PC-3 (cell line): ENCODE data around the gene DIP2C. TPM values are rescaled to one million over a fixed set of nuclear protein-coding genes. Genes with fewer than 3 reads are reported as not detected.

ENCODE experiments used
- ATAC-seq: fragments of 200-7000 bp; cut with Tn5 transposase; 2 replicates; pipeline ENCODE4 v1.9.1; 2020; ENCODE audit warnings: mild to moderate bottlenecking, moderate library complexity
- BruUV-seq: library from RNA; stranded (reverse); fragments of 400-500 nt; replicated peaks from 2 replicates; lab custom pipeline; 2021; lab: Mats Ljungman, UMichigan
- CTCF ChIA-PET: fragments of 300-600 bp; sonication (Branson Sonifier 250); formaldehyde crosslinking; loops from one replicate; lab custom pipeline; 2022; ENCODE audit warnings: antibody characterized with exemption; lab: Charles Lee
- POLR2A ChIA-PET: fragments of 300-600 bp; sonication (Branson Sonifier 250); formaldehyde crosslinking; loops from one replicate; lab custom pipeline; 2022; ENCODE audit warnings: antibody characterized with exemption; ENCODE audit not compliant: unreplicated experiment; lab: Charles Lee
- DNase-seq: peaks from one replicate; pipeline ENCODE4 v3.0.0-alpha.2; 2015
- H2AFZ ChIP-seq: fragments of 300-600 bp; sonication (generic); 2 replicates; pipeline ENCODE4 v1.6.0; 2016; ENCODE audit warnings: antibody characterized with exemption, low read length
- H3F3A ChIP-seq: fragments of 300-600 bp; sonication (generic); one replicate; pipeline ENCODE4 v1.6.0; 2017; ENCODE audit warnings: antibody characterized with exemption, low read length, control low read depth, mild to moderate bottlenecking; ENCODE audit not compliant: unreplicated experiment
- H3K27ac ChIP-seq: fragments of 300-600 bp; sonication (generic); 2 replicates; pipeline ENCODE4 v1.5.1; 2016; ENCODE audit warnings: mild to moderate bottlenecking, low read length
- H3K27me3 ChIP-seq: fragments of 300-600 bp; sonication (generic); 2 replicates; pipeline ENCODE4 v1.6.1; 2016; ENCODE audit warnings: low read length, mixed read lengths
- H3K36me3 ChIP-seq: fragments of 300-600 bp; sonication (generic); 2 replicates; pipeline ENCODE4 v1.6.1; 2016; ENCODE audit warnings: low read depth, mixed run types, low read length, mixed read lengths
- H3K4me1 ChIP-seq: fragments of 300-600 bp; sonication (generic); 2 replicates; pipeline ENCODE4 v1.5.1; 2016; ENCODE audit warnings: low read length; ENCODE audit not compliant: insufficient read depth
- H3K4me2 ChIP-seq: fragments of 300-600 bp; sonication (generic); 2 replicates; pipeline ENCODE4 v1.6.0; 2016; ENCODE audit warnings: low read length
- H3K4me3 ChIP-seq: fragments of 300-600 bp; sonication (generic); 2 replicates; pipeline ENCODE4 v1.5.1; 2016; ENCODE audit warnings: mild to moderate bottlenecking, low read length, mixed read lengths
- H3K79me2 ChIP-seq: fragments of 300-600 bp; sonication (generic); 2 replicates; pipeline ENCODE4 v1.6.1; 2017; ENCODE audit warnings: low read length, mixed read lengths
- H3K9ac ChIP-seq: fragments of 300-600 bp; sonication (generic); 2 replicates; pipeline ENCODE4 v1.6.0; 2016; ENCODE audit warnings: mild to moderate bottlenecking, low read length
- H3K9me2 ChIP-seq: fragments of 300-600 bp; sonication (generic); replicated peaks from 2 replicates; pipeline ENCODE4 v1.6.1; 2016; ENCODE audit warnings: mixed run types, low read length, mixed read lengths
- H3K9me3 ChIP-seq: fragments of 300-600 bp; sonication (generic); 2 replicates; pipeline ENCODE4 v1.6.1; 2016; ENCODE audit warnings: low read length, mixed read lengths
- H4K20me1 ChIP-seq: fragments of 300-600 bp; sonication (generic); 2 replicates; pipeline ENCODE4 v1.6.1; 2016; ENCODE audit warnings: low read length, mixed read lengths
- CTCF ChIP-seq: fragments of 300-600 bp; sonication (generic); conservative IDR thresholded peaks from 2 replicates; pipeline ENCODE4 v1.5.1; 2017; ENCODE audit warnings: antibody characterized with exemption, low read depth, mild to moderate bottlenecking, low read length
- EZH2 ChIP-seq: fragments of 300-600 bp; sonication (generic); IDR thresholded peaks from one replicate; pipeline ENCODE4 v1.6.1; 2017; ENCODE audit warnings: antibody characterized with exemption, mild to moderate bottlenecking, low read length; ENCODE audit not compliant: unreplicated experiment
- EZH2phosphoT487 ChIP-seq: fragments of 300-600 bp; sonication (generic); IDR thresholded peaks from 2 replicates; pipeline ENCODE4 v1.6.1; 2018; ENCODE audit warnings: mild to moderate bottlenecking, antibody characterized with exemption, low read length, borderline replicate concordance
- intact Hi-C: fragments of 100-400 bp; cut with micrococcal nuclease; formaldehyde crosslinking; loops from 2 replicates; pipeline ENCODE4 v1.9.0; 2023
- total RNA-seq: library from RNA; depleted of rRNA; stranded (reverse); fragments of >200 nt; gene quantifications from 2 replicates; pipeline ENCODE4 v1.2.3, GENCODE V29; 2014

Gene DIP2C
- total RNA-seq, 1 experiment from 2014 or later, result 3.1 TPM

GRCh38 chr10:538895-539294 lies 150.6 kb downstream of the DIP2C start:
- Histone ChIP-seq H3K79me2 (no peaks in the 10 kb centered on the region), H3K4me1 (no peaks in the 10 kb centered on the region), H2AFZ (no peak overlapping the region), H3K4me2 (no peak overlapping the region), H4K20me1 (no peaks in the 10 kb centered on the region), H3F3A (no peaks in the 10 kb centered on the region), H3K9me2 (no peaks in the 10 kb centered on the region), H3K9me3 (no peaks in the 10 kb centered on the region), H3K9ac (no peak overlapping the region), H3K36me3 (no peaks in the 10 kb centered on the region), H3K27me3 (no peaks in the 10 kb centered on the region), H3K27ac (no peak overlapping the region), H3K4me3 (no peak overlapping the region)
- no TSS peak for BruUV-seq
- ATAC-seq, result no peak
- ChIA-PET CTCF (no interaction called here), POLR2A (no interaction called here)
- no peak for DNase-seq
- intact Hi-C loops, result no loop called here
- TF ChIP-seq CTCF (no peak), EZH2phosphoT487 (no peak), EZH2 (no peak)

- no peaks in the 10 kb centered on the region for H3K4me1 ChIP-seq
Measured at GRCh38 chr10:536935-537334, 152.5 kb downstream of the DIP2C start.

More at GRCh38 chr10:536935-537334, 152.5 kb downstream of the DIP2C start:
- Histone ChIP-seq H3K9me2 (no peaks in the 10 kb centered on the region), H3K36me3 (no peaks in the 10 kb centered on the region), H3F3A (no peaks in the 10 kb centered on the region), H3K79me2 (no peaks in the 10 kb centered on the region), H3K9me3 (no peaks in the 10 kb centered on the region), H3K4me2 (no peak overlapping the region), H3K4me3 (no peak overlapping the region), H4K20me1 (no peaks in the 10 kb centered on the region), H3K27me3 (no peaks in the 10 kb centered on the region), H3K27ac (no peak overlapping the region), H2AFZ (no peak overlapping the region), H3K9ac (no peak overlapping the region)
- CTCF ChIA-PET, result no interaction called here
- BruUV-seq, result no TSS peak
- POLR2A ChIA-PET, result no interaction called here
- TF ChIP-seq EZH2, result no peak
- TF ChIP-seq EZH2phosphoT487, result no peak
- no peak for TF ChIP-seq CTCF
- intact Hi-C loops, result no loop called here
- ATAC-seq (no peak), DNase-seq (no peak)
